Hypothalamus (tissue), 51 donors: ENCODE measurements around the gene ARPC2.
"Not testable (repeated sequence)": the region's sequence is repeated elsewhere in the genome, so short reads cannot be mapped to it uniquely, and the experiment has no call there.

Experiments used
- DNase-seq, 51 donors: peaks; one replicate each; lab custom pipeline; 2025; lab: John Stamatoyannopoulos, UW

Gene ARPC2

GRCh38 chr2:218216674-218217359, at the start of gene ARPC2:
Gene ARPC2, plus strand, starts transcription at chr2:218217189. Its CDS starts 282 bp downstream, at chr2:218217471.
- peak; percentile 62 to 94 (median 89) for DNase-seq

GRCh38 chr2:218168016-218168415, 49.0 kb upstream of the ARPC2 start:
- DNase-seq, result no peak

- DNase-seq, result peak in 11 of 51 donors; percentile 1 to 41 (median 6)
Observed at GRCh38 chr2:218168635-218169462, 48.1 kb upstream of the ARPC2 start.

- DNase-seq, result no peak
Observed at GRCh38 chr2:218169757-218170546, 47.0 kb upstream of the ARPC2 start.

GRCh38 chr2:218171744-218172143, 45.2 kb upstream of the ARPC2 start:
- not testable (repeated sequence) for DNase-seq

GRCh38 chr2:218172845-218173244, 44.1 kb upstream of the ARPC2 start:
- DNase-seq, result no peak

GRCh38 chr2:218179782-218180181, 37.2 kb upstream of the ARPC2 start:
- no peak for DNase-seq

GRCh38 chr2:218180467-218181114, 36.4 kb upstream of the ARPC2 start:
- DNase-seq, result no peak

- no peak for DNase-seq
Observed at GRCh38 chr2:218184331-218184730, 32.7 kb upstream of the ARPC2 start.

- DNase-seq, result peak in 24 of 51 donors; percentile 2 to 50 (median 16)
Observed at GRCh38 chr2:218186355-218186766, 30.6 kb upstream of the ARPC2 start.

GRCh38 chr2:218186876-218187275, 30.1 kb upstream of the ARPC2 start:
- no peak for DNase-seq

GRCh38 chr2:218187296-218188015, 29.5 kb upstream of the ARPC2 start:
- no peak for DNase-seq

GRCh38 chr2:218188528-218188927, 28.5 kb upstream of the ARPC2 start:
- DNase-seq, result no peak

- DNase-seq, result no peak
Observed at GRCh38 chr2:218192902-218193430, 24.0 kb upstream of the ARPC2 start.

GRCh38 chr2:218193701-218194100, 23.3 kb upstream of the ARPC2 start:
- DNase-seq, result no peak

GRCh38 chr2:218194880-218195279, 22.1 kb upstream of the ARPC2 start:
- DNase-seq, result no peak

GRCh38 chr2:218196974-218197373, 20.0 kb upstream of the ARPC2 start:
- DNase-seq, result no peak

GRCh38 chr2:218202266-218202665, 14.7 kb upstream of the ARPC2 start:
- DNase-seq, result no peak

- no peak for DNase-seq
Observed at GRCh38 chr2:218209078-218209477, 7.9 kb upstream of the ARPC2 start.

GRCh38 chr2:218214116-218214515, 2.9 kb upstream of the ARPC2 start:
- DNase-seq, result no peak
